Measurements from ENCODE around the gene TAF8.

TAF8 gene

DNA sequence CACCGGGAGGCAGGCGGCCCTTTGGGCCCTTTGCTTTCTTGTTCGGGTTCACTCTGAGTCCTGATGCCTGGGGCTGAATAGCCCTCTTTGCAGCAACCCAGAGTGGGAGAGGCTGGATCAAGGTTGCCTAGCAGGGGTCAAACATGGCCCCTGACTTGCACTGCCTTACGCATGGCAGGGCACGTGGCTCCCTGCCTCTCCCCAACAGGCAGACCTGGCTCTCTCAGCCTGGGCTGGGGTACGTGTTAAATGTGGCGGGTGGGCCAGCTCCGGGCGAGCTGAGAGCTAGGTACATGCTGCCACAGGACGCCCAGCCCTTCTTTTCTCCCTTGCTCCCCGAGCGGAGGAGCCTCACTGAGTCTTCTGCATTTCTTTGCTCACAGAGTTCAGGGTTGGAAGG, 84.8 kb downstream of the TAF8 start:
- H3K27me3 ChIP-seq (ENCODE audit: control insufficient read depth, insufficient read depth, low read length), result no peaks in the 10 kb centered on the region
- peak overlapping the region; percentile 66 for H3K27ac ChIP-seq (ENCODE audit: low read depth, low read length)
- peaks cover 36% of the 10 kb centered on the region for H3K36me3 ChIP-seq (ENCODE audit: control insufficient read depth, insufficient read depth, low read length)
- no peaks in the 10 kb centered on the region for H3K9me3 ChIP-seq (ENCODE audit: control insufficient read depth, insufficient read depth, low read length)
- no peak overlapping the region for H3K9ac ChIP-seq (ENCODE audit: low read depth, low read length)
- no peak overlapping the region for H3K4me3 ChIP-seq (ENCODE audit: low read depth, low read length)
- peaks cover 53% of the 10 kb centered on the region for H3K4me1 ChIP-seq (ENCODE audit: control insufficient read depth, insufficient read depth, low read length)

DNA sequence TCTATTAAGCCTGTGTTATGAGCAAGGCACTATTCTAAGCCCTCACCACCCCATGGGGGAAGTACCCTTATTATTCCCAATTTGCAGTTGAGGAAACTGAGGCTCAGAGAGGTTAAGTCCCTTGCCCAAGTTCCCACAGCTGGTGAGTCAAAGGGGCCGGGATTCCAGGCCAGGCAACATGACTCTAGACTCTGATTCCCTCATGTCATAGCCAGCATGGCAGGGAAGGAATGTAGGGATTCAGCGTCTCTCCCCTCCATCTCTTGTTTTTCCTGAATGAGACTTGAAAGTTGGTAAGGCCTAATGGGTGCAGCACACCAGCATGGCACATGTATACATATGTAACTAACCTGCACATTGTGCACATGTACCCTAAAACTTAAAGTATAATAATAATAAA, 85.4 kb downstream of the TAF8 start:
- Histone ChIP-seq H3K4me1 (ENCODE audit: control insufficient read depth, insufficient read depth, low read length) (peaks cover 59% of the 10 kb centered on the region), H3K27me3 (ENCODE audit: control insufficient read depth, insufficient read depth, low read length) (no peaks in the 10 kb centered on the region), H3K4me3 (ENCODE audit: low read depth, low read length) (no peak overlapping the region), H3K9ac (ENCODE audit: low read depth, low read length) (no peak overlapping the region), H3K9me3 (ENCODE audit: control insufficient read depth, insufficient read depth, low read length) (no peaks in the 10 kb centered on the region), H3K27ac (ENCODE audit: low read depth, low read length) (peak overlapping the region; percentile 66), H3K36me3 (ENCODE audit: control insufficient read depth, insufficient read depth, low read length) (peaks cover 36% of the 10 kb centered on the region)

DNA sequence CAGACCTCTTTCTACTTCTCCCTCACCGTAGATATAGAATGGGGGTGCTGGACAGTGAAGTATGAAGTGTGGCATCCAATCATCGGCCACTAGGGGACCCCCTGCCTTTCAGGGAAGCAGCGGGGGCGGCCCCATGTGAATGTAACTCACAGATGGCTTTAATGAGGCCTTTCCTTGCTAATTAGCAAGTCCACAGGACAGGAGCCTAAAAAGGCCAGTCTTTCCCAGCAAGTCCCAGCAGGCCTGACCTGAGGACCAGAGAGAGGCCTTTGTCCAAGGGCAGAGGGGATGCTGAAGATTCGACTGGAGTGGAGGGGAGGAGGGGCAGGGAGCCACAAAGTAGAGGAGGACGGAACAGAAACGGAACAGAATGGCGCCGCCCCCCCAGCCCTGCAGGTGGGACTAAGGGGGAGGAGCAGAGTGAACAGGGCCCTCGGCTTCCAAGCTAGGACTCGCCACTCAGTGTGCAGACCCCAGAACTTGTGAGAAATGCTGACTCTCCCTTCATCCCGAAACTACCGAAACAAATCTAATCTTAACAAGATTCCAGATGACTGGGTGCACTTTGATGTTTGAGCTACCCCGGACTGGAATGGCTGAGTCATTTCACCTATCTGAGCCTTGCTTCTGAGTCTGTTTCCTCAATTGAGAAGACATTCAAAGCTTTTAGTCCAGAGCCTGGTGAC, 86.3 kb downstream of the TAF8 start:
- Histone ChIP-seq H3K27me3 (ENCODE audit: control insufficient read depth, insufficient read depth, low read length) (no peaks in the 10 kb centered on the region), H3K4me3 (ENCODE audit: low read depth, low read length) (peak overlapping the region; percentile 44), H3K27ac (ENCODE audit: low read depth, low read length) (peak overlapping the region; percentile 98), H3K9ac (ENCODE audit: low read depth, low read length) (peak overlapping the region; percentile 65), H3K36me3 (ENCODE audit: control insufficient read depth, insufficient read depth, low read length) (peaks cover 31% of the 10 kb centered on the region), H3K9me3 (ENCODE audit: control insufficient read depth, insufficient read depth, low read length) (no peaks in the 10 kb centered on the region), H3K4me1 (ENCODE audit: control insufficient read depth, insufficient read depth, low read length) (peaks cover 64% of the 10 kb centered on the region)
